LHCN-M2 (cell line): ENCODE data around the gene ADGRV1. TPM values are rescaled to one million over a fixed set of nuclear protein-coding genes. Genes with fewer than 3 reads are reported as not detected.

Source experiments
- DNase-seq: peaks from one replicate; pipeline ENCODE4 v3.0.0-alpha.2; 2012; ENCODE audit warnings: low read depth
- total RNA-seq: library from RNA; depleted of rRNA; stranded (reverse); fragments of >200 nt; gene quantifications from 2 replicates; pipeline ENCODE4 v1.2.3, GENCODE V29; 2014

Gene ADGRV1
- total RNA-seq, 1 experiment from 2014 or later = 0.17 TPM

GRCh38 chr5:90866915-90867731 is 308.5 kb downstream of the ADGRV1 start:
- DNase-seq = no peak

- DNase-seq = no peak
Measured at GRCh38 chr5:90868799-90869198, 310.2 kb downstream of the ADGRV1 start.

GRCh38 chr5:90871391-90871991 is 312.9 kb downstream of the ADGRV1 start:
- DNase-seq = peak; percentile 28

- no peak for DNase-seq
Measured at GRCh38 chr5:90873033-90873517, 314.5 kb downstream of the ADGRV1 start.

- no peak for DNase-seq
Measured at GRCh38 chr5:90874066-90874465, 315.5 kb downstream of the ADGRV1 start.

- no peak for DNase-seq
Measured at GRCh38 chr5:90875456-90875855, 316.9 kb downstream of the ADGRV1 start.

GRCh38 chr5:90876366-90876765 is 317.8 kb downstream of the ADGRV1 start:
- DNase-seq = no peak

- no peak for DNase-seq
Measured at GRCh38 chr5:90877049-90877448, 318.5 kb downstream of the ADGRV1 start.

GRCh38 chr5:90878081-90878480 is 319.5 kb downstream of the ADGRV1 start:
- DNase-seq = no peak

GRCh38 chr5:90878549-90879196 is 320.1 kb downstream of the ADGRV1 start:
- peak; percentile 77 for DNase-seq

GRCh38 chr5:90881626-90882150 is 323.1 kb downstream of the ADGRV1 start:
- no peak for DNase-seq

- no peak for DNase-seq
Measured at GRCh38 chr5:90882448-90882847, 323.9 kb downstream of the ADGRV1 start.

GRCh38 chr5:90885180-90885868 is 326.7 kb downstream of the ADGRV1 start:
- DNase-seq = no peak

GRCh38 chr5:90886381-90886780 is 327.8 kb downstream of the ADGRV1 start:
- DNase-seq = no peak

- peak; percentile 47 for DNase-seq
Measured at GRCh38 chr5:90888511-90889324, 330.1 kb downstream of the ADGRV1 start.

- no peak for DNase-seq
Measured at GRCh38 chr5:90889325-90889600, 330.7 kb downstream of the ADGRV1 start.

GRCh38 chr5:90890180-90890579 is 331.6 kb downstream of the ADGRV1 start:
- DNase-seq = no peak

GRCh38 chr5:90894866-90895420 is 336.3 kb downstream of the ADGRV1 start:
- no peak for DNase-seq

GRCh38 chr5:90897618-90898017 is 339.0 kb downstream of the ADGRV1 start:
- no peak for DNase-seq

- DNase-seq = peak; percentile 67
Measured at GRCh38 chr5:90898326-90899013, 339.9 kb downstream of the ADGRV1 start.
